Astrocyte of the spinal cord (primary cell): Measurements from ENCODE around the gene POGK.

Source experiments
- DNase-seq: peaks from one replicate; pipeline ENCODE4 v3.0.0; 2011; ENCODE audit warnings: low read depth, low spot score
- H3K4me3 ChIP-seq: 2 replicates; pipeline ENCODE4 v1.5.1; 2011; ENCODE audit warnings: low read depth, mild to moderate bottlenecking, low read length, moderate library complexity
- in situ Hi-C: cut with HindIII; loops from 2 replicates; pipeline ENCODE4 v1.10.0; 2017; ENCODE audit warnings: low sequenced_read_pairs
- TF ChIP-seq, protein P1 (sequence below): IDR thresholded peaks from 2 replicates; pipeline ENCODE4 v1.5.1; 2012; ENCODE audit warnings: low read depth, mild to moderate bottlenecking, low read length, inconsistent platforms

Gene POGK

DNA sequence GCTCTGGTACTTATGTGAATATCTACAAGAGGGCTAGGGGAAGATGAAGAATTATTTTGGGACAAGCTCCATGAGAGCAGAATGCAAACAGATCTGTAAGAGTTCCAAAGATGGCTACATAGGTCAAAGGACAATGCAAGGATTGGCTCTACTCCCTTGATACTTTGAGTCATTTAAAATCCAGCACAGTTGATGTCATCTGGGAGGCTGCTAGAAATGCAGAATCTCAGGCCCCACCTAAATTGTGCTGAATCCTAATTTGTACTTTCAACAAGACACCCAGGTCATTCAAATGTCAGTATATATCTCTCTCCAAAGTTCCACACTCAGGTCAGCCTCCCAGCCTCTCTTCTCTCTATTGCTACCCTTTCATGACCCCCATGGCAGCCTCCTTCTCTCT, 60.5 kb downstream of the POGK start:
- in situ Hi-C loops, result no loop called here
- no peak overlapping the region for H3K4me3 ChIP-seq
- no peak for DNase-seq
- TF ChIP-seq, protein P1, sequence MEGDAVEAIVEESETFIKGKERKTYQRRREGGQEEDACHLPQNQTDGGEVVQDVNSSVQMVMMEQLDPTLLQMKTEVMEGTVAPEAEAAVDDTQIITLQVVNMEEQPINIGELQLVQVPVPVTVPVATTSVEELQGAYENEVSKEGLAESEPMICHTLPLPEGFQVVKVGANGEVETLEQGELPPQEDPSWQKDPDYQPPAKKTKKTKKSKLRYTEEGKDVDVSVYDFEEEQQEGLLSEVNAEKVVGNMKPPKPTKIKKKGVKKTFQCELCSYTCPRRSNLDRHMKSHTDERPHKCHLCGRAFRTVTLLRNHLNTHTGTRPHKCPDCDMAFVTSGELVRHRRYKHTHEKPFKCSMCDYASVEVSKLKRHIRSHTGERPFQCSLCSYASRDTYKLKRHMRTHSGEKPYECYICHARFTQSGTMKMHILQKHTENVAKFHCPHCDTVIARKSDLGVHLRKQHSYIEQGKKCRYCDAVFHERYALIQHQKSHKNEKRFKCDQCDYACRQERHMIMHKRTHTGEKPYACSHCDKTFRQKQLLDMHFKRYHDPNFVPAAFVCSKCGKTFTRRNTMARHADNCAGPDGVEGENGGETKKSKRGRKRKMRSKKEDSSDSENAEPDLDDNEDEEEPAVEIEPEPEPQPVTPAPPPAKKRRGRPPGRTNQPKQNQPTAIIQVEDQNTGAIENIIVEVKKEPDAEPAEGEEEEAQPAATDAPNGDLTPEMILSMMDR, result no peak

DNA sequence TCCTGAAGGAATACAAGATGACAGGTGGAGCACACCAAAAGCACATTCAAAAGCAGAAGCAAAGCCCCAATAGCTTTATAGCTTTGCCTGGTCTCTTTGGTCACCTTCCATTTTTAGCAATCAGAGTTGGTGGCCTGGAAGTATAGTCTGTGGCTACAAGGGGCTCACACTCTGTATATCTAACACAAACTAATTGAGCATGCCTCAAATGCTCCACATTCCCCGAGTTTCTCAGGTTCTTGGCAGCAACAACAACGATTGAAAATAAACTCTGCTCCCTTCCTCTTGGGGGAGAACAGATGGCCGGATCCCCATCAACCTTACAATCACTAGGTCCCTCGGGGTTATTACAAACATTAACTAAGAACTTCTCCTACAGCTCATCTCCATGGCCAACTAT, 61.7 kb downstream of the POGK start:
- DNase-seq, result no peak
- H3K4me3 ChIP-seq, result no peak overlapping the region
- in situ Hi-C loops, result no loop called here
- TF ChIP-seq, protein P1, result no peak

- TF ChIP-seq, protein P1, result no peak
- no peak overlapping the region for H3K4me3 ChIP-seq
- DNase-seq, result peak; percentile 46
- in situ Hi-C loops, result no loop called here
Observed at GRCh38 chr1:166902279-166902678, 63.0 kb downstream of the POGK start.

DNA sequence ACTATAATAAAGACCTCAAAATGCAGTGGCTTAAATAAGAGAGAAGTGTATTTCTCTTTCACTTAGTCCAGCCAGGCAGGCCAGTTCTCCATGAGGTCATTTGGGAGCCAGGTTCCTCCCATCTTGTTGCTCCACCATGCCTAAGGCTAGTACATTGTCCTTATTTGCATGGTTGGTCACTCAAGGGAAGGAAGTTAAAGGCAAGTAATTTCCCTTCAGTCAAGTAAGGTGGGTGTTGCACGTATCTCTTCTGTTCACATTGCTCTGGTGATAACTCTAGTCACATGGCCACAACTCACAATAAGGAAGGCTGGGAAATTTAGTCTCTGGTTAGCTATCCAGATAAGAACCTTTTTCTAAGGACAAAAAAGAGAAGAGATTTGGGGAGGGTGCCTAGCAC, 64.0 kb downstream of the POGK start:
- no peak overlapping the region for H3K4me3 ChIP-seq
- in situ Hi-C loops, result no loop called here
- TF ChIP-seq, protein P1, result no peak
- DNase-seq, result no peak

DNA sequence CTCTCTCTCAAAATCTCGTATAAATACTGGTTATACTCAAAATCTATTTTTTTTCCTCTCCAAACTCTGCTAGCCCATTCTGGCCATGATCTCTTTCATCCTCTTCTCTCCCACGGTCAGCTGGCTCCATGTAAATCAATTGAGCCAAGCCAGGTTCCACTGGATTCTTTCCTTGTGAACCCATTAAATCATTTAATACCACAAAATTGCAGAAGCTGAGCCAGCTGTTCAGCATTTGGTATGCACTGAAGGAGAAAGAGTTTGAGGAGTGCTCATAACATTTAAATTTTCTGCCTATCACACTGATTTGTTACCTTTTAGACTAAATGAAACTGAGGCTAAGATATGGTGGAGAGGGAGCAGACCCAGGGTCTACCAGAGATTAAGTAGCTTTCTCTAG, 65.9 kb downstream of the POGK start:
- no peak overlapping the region for H3K4me3 ChIP-seq
- TF ChIP-seq, protein P1, result no peak
- in situ Hi-C loops, result no loop called here
- peak; percentile 73 for DNase-seq

DNA sequence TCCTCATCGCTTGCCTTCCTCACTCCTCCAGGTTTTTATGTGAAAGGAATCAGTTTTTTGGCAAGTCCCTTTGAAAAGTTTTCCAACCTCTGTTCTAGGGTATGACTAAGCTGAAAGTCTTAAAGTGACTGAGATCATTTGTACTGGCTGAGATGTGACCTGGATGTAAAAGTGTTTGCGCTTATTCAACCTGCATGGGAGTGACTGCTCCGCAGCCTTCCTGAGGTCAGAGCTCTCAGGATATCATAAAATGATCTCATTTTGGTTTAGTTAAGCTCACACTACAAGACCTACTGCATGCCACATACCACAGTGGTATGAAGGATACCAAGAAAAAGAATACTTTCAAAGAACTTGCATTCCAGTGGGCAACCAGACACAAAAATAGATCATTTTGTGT, 66.6 kb downstream of the POGK start:
- in situ Hi-C loops, result no loop called here
- TF ChIP-seq, protein P1, result no peak
- peak; percentile 95 for DNase-seq
- H3K4me3 ChIP-seq, result no peak overlapping the region
